ENCODE measurements around the gene WFDC1. TPM values are rescaled to one million over a fixed set of nuclear protein-coding genes. Genes with fewer than 3 reads are reported as not detected.

The WFDC1 gene
- total RNA-seq, 2 donors from 2014 or later = 0.15 TPM; not detected in 1

- H3K4me1 Mint-ChIP-seq = peaks cover 5% of the 10 kb centered on the region
Observed at GRCh38 chr16:84277244-84277823, 17.3 kb upstream of the WFDC1 start.

DNA sequence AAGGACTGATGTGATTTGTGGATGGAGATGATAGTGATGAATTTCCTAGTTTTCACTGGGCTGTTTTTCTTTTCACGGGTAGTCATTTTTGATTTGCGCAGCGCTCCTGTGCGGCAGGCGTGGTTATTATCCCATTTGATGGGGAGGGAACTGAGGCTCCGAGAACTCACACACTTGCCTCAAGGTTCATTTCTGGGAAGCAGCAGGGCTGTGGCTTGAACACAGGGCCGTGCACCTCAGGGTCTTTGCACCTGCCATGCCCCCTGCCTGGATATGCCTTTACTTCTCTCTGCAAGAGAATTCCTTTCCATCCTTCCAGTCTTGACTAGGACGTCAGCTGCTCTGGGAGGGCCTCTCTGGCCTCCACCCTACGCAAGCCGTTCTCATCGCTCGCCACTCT, 16.3 kb upstream of the WFDC1 start:
- Histone ChIP-seq H3K9ac (ENCODE audit: extremely low read depth, low read length, poor library complexity, severe bottlenecking) (no peak overlapping the region), H3K4me1 (ENCODE audit: control insufficient read depth, insufficient read depth, low read length) (peaks cover 4% of the 10 kb centered on the region), H3K27me3 (ENCODE audit: control insufficient read depth, insufficient read depth, low read length, poor library complexity, severe bottlenecking) (peaks cover 41% of the 10 kb centered on the region), H3K4me3 (ENCODE audit: low read length) (no peak overlapping the region), H3K36me3 (ENCODE audit: control insufficient read depth, insufficient read depth, low read length) (no peaks in the 10 kb centered on the region), H3K27ac (ENCODE audit: low read depth, low read length) (no peak overlapping the region), H3K9me3 (ENCODE audit: control insufficient read depth, low read length) (no peaks in the 10 kb centered on the region)
- H3K4me3 Mint-ChIP-seq = no peak overlapping the region
- H3K27ac Mint-ChIP-seq = no peak overlapping the region
- TF ChIP-seq, protein P1, sequence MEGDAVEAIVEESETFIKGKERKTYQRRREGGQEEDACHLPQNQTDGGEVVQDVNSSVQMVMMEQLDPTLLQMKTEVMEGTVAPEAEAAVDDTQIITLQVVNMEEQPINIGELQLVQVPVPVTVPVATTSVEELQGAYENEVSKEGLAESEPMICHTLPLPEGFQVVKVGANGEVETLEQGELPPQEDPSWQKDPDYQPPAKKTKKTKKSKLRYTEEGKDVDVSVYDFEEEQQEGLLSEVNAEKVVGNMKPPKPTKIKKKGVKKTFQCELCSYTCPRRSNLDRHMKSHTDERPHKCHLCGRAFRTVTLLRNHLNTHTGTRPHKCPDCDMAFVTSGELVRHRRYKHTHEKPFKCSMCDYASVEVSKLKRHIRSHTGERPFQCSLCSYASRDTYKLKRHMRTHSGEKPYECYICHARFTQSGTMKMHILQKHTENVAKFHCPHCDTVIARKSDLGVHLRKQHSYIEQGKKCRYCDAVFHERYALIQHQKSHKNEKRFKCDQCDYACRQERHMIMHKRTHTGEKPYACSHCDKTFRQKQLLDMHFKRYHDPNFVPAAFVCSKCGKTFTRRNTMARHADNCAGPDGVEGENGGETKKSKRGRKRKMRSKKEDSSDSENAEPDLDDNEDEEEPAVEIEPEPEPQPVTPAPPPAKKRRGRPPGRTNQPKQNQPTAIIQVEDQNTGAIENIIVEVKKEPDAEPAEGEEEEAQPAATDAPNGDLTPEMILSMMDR (conservative IDR thresholded peaks at IDR 0.05) = no peak
- DNase-seq = no peak
- H3K9me3 Mint-ChIP-seq = no peaks in the 10 kb centered on the region
- peaks cover 5% of the 10 kb centered on the region for H3K4me1 Mint-ChIP-seq
- WGBS, 2 experiments (ENCODE audit: insufficient coverage in 1 of 2, insufficient read length in 1 of 2) = 91 to 94% methylated on average over 10 to 12 of the region's 12 CpGs
- peaks cover 19% of the 10 kb centered on the region for H3K27me3 Mint-ChIP-seq (ENCODE audit: insufficient read depth)
- no peaks in the 10 kb centered on the region for H3K36me3 Mint-ChIP-seq (ENCODE audit: low read depth)

More at GRCh38 chr16:84277244-84277823, 17.3 kb upstream of the WFDC1 start:
- WGBS, 2 experiments (ENCODE audit: insufficient coverage in 1 of 2, insufficient read length in 1 of 2) = 35 to 41% methylated on average over 4 to 10 of the region's 10 CpGs
- Histone ChIP-seq H3K27ac (ENCODE audit: low read depth, low read length) (no peak overlapping the region), H3K4me1 (ENCODE audit: control insufficient read depth, insufficient read depth, low read length) (peaks cover 4% of the 10 kb centered on the region), H3K27me3 (ENCODE audit: control insufficient read depth, insufficient read depth, low read length, poor library complexity, severe bottlenecking) (peaks cover 51% of the 10 kb centered on the region), H3K4me3 (ENCODE audit: low read length) (no peak overlapping the region), H3K36me3 (ENCODE audit: control insufficient read depth, insufficient read depth, low read length) (no peaks in the 10 kb centered on the region), H3K9ac (ENCODE audit: extremely low read depth, low read length, poor library complexity, severe bottlenecking) (no peak overlapping the region), H3K9me3 (ENCODE audit: control insufficient read depth, low read length) (no peaks in the 10 kb centered on the region)
- no peak overlapping the region for H3K27ac Mint-ChIP-seq
- H3K4me3 Mint-ChIP-seq = no peak overlapping the region
- H3K36me3 Mint-ChIP-seq (ENCODE audit: low read depth) = no peaks in the 10 kb centered on the region
- H3K27me3 Mint-ChIP-seq (ENCODE audit: insufficient read depth) = peaks cover 17% of the 10 kb centered on the region
- peak; percentile 92 for DNase-seq
- TF ChIP-seq, protein P1 (conservative IDR thresholded peaks at IDR 0.05) = peak; percentile 95
- H3K9me3 Mint-ChIP-seq = no peaks in the 10 kb centered on the region

DNA sequence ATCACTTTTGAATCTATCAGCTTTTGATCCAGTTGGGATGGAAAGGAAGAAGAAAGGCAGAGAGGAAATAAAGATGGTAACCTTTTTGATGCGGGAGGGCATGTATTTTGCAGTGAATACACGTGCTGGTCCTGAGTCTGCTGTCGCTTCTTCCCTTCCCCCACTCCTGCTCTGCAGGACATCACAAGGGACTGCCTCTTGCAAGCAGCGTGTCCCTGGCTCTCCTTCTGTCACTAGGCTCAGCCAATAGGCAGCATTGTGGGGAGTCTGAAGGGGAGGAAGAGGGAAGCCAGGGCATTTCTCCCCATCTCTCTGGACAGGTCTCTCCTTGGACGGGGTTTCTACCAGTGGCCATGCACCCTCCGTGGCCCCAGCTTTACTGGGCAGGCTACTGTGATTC, 15.7 kb upstream of the WFDC1 start:
- Histone ChIP-seq H3K4me1 (ENCODE audit: control insufficient read depth, insufficient read depth, low read length) (peaks cover 6% of the 10 kb centered on the region), H3K27ac (ENCODE audit: low read depth, low read length) (no peak overlapping the region), H3K4me3 (ENCODE audit: low read length) (no peak overlapping the region), H3K9me3 (ENCODE audit: control insufficient read depth, low read length) (no peaks in the 10 kb centered on the region), H3K27me3 (ENCODE audit: control insufficient read depth, insufficient read depth, low read length, poor library complexity, severe bottlenecking) (peaks cover 35% of the 10 kb centered on the region), H3K9ac (ENCODE audit: extremely low read depth, low read length, poor library complexity, severe bottlenecking) (no peak overlapping the region), H3K36me3 (ENCODE audit: control insufficient read depth, insufficient read depth, low read length) (no peaks in the 10 kb centered on the region)
- WGBS, 2 experiments (ENCODE audit: insufficient coverage in 1 of 2, insufficient read length in 1 of 2) = 24% methylated on average over 6 of the region's 6 CpGs; no CpG with 5 or more reads in 1 of the 2 experiments
- Mint-ChIP-seq H3K4me1 (peaks cover 11% of the 10 kb centered on the region), H3K27me3 (ENCODE audit: insufficient read depth) (peaks cover 20% of the 10 kb centered on the region), H3K27ac (no peak overlapping the region), H3K36me3 (ENCODE audit: low read depth) (no peaks in the 10 kb centered on the region), H3K4me3 (no peak overlapping the region), H3K9me3 (no peaks in the 10 kb centered on the region)
- DNase-seq = peak; percentile 79
- TF ChIP-seq, protein P1 (conservative IDR thresholded peaks at IDR 0.05) = no peak

Measured in endodermal cell (in vitro differentiated cells).